GM20000 (cell line): ENCODE results near the gene DYRK1B.
"Not testable (repeated sequence)": the region's sequence is repeated elsewhere in the genome, so short reads cannot be mapped to it uniquely, and the experiment has no call there.

Experiments used
- DNase-seq: peaks from one replicate; pipeline ENCODE4 v3.0.0; 2012; ENCODE audit warnings: low spot score
- TF ChIP-seq, protein P1 (sequence below): IDR thresholded peaks from 2 replicates; pipeline ENCODE4 v1.5.1; 2012; ENCODE audit warnings: mild to moderate bottlenecking, control low read depth; ENCODE audit errors: extremely low read depth, missing control alignments

The DYRK1B gene

DNA sequence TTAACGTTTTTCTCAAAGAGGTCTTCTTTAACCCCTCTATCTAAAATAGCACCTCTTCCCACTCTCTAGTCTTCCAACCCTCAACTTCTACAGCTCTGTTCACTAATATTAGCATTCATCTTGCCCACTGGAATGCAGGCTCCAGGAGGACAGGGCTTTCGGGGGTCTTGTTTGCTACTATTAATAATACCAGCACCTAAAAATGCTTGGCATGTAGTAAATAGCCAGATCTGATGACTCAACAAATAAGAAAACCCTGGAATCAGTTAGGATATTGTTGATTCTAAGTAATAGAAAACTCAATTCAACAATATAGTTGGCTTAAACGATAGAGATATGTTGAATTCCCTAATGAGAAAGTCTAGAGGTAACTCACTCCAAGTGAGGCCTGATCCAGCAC, 14.2 kb downstream of the DYRK1B start:
- TF ChIP-seq, protein P1, sequence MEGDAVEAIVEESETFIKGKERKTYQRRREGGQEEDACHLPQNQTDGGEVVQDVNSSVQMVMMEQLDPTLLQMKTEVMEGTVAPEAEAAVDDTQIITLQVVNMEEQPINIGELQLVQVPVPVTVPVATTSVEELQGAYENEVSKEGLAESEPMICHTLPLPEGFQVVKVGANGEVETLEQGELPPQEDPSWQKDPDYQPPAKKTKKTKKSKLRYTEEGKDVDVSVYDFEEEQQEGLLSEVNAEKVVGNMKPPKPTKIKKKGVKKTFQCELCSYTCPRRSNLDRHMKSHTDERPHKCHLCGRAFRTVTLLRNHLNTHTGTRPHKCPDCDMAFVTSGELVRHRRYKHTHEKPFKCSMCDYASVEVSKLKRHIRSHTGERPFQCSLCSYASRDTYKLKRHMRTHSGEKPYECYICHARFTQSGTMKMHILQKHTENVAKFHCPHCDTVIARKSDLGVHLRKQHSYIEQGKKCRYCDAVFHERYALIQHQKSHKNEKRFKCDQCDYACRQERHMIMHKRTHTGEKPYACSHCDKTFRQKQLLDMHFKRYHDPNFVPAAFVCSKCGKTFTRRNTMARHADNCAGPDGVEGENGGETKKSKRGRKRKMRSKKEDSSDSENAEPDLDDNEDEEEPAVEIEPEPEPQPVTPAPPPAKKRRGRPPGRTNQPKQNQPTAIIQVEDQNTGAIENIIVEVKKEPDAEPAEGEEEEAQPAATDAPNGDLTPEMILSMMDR: no peak
- no peak for DNase-seq

DNA sequence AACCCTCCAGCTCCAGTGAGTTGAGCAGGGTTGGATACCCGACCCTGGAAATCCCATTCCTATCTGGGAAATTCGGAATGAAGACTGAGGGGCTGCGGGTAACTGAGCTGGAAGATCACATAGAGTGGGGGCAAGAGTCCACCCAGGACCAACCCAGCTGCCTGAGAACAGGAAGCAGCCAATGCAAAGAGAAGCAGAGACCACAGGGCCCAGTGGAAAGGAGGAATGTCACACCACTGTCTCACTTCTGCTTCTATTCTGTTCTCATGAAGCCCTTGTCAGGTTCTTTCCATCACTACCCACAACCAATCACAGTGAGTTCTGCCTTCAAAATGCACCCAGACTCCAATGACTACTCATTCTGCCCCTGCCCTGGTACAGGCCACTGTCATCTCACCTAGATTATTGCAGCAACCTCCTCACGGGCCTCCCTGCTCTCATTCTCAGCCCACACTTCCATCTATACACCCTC, 15.3 kb downstream of the DYRK1B start:
- TF ChIP-seq, protein P1: no peak
- DNase-seq: peak; percentile 83

DNA sequence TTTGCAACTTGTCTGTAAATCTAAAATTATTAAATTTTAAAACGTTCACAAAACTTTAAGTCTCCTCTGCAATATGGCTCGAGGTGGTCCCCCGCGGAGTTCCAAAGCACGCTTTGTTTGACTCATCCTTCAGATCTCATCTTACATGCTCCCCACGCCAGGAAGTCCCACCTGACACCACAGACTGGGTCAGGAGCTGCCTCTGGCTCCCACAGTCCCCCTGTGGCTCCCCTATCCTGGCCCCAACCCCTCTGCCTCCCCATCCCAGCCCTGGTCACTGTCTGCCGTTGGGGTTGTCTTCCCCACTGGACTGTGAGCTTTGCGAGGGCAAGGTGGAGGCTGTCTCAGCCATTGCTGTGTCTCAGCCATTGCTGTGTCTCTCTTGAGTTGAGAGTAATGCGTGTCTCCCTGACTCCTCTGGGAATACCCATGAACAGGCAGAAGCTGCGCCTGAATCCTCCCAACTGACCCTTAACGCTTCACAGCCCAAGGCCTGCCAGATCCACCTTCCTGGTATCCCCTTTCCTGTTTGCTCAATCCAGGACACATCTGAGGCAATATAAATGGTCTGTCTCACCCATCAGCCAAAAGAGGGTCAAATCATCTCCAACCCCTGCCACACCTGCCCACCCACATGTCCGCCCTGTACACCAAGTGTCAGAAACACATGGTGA, 15.9 kb downstream of the DYRK1B start:
- TF ChIP-seq, protein P1: no peak
- no peak for DNase-seq

DNA sequence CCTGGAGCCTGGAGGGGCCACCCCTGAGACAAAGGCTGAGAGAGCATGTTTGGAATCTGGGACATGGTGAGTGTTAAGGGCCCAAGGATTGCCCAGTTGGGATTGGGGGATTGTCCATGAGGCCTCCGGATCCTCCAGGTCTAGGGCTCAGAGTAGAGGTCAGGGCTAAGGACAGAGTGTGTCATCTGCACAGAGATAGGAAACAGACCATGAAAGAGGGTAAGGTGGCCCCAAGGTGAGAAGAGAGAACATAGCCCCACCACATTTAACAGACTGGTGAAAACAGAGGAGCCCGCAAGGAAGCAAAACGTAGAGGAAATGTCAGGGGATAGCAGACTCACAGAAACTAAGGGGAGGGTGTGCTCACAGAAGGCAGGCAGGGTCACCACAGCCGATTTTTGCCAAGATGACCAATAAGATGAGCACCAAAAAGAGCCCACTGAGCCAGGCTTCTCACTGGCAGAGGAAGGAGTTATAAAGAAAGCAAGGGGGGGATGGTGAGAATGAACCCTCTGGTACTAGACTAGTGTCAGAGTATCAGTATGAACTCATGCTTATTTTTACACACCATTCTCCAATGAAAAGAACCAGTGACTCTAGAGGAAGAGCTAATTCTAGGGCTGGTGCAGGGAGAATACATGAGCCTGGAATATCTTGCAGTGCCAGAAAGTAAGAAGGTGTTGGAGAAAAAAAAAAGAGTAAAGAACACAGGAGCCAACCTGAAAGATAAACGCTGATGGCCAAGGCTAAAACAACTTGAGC, 17.5 kb downstream of the DYRK1B start:
- TF ChIP-seq, protein P1: no peak
- no peak for DNase-seq

DNA sequence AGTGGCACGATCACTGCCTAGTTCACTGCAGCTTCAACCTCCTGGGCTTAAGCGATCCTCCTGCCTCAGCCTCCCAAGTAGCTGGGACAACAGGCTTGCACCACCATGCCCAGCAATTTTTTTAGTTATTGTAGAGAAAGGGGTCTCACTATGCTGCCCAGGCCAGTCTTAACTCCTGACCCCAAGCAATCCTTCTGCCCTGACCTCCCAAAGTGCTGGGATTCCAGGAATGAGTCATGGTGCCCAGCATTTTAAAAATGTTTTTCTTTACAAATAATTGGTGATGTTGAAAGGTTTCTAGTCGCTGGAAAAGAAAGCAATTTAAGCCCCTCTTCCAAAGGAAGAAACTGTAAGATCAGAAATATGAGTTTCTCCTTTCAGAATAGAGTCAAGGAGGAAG, 19.4 kb downstream of the DYRK1B start:
- TF ChIP-seq, protein P1: no peak
- DNase-seq: no peak

DNA sequence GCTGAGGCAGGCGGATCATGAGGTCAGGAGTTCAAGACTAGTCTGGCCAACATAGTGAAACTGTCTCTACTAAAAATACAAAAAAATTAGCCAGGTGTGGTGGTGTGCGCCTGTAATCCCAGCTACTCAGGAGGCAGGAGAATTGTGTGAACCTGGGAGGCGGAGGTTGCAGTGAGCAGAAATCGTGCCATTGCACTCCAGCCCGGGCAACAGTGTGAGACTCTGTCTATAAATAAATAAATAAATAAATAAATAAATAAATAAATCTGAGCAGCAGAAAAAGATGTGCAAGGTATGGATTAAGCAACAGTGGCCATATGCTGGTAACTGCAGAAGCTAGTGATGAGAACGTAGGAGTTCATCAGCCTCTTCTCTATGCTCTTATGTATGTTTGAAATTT, 19.9 kb downstream of the DYRK1B start:
- not testable (repeated sequence) for DNase-seq

DNA sequence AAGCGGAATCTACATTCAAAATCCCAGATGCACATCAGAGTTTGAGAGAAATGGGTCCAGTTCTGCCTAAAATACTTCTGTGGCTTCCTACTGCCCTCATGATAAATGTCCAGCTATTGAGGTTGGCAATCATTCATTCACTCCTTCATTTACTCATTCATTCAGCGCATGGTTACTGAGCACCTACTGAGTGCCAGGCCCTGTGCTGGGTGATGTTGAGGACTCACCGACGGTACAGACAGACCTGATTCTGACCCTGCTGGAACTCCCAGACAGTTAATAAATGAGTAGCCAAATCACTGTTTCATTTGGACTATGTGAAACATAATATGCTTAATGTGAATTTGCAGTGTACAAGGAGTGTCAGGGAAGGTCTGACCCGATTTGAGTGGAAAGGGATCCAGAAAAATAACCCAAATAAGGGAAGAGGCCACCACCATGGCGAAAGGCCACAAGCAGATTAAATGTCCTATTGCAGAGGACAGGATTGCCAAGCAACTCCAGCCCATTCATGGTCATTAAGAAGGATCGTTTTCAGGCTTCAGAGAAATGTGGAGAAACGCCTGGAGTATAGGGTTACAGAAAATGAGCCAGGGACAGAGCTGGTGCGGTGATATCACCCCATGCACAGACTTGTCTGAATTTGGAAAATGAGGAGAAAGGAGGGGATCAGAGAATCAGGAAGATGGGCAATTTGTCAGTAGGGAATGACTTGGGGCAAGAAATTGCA, 20.5 kb downstream of the DYRK1B start:
- DNase-seq: no peak
- TF ChIP-seq, protein P1: no peak
